ENCODE results near the gene ARHGEF3.

Gene ARHGEF3

DNA sequence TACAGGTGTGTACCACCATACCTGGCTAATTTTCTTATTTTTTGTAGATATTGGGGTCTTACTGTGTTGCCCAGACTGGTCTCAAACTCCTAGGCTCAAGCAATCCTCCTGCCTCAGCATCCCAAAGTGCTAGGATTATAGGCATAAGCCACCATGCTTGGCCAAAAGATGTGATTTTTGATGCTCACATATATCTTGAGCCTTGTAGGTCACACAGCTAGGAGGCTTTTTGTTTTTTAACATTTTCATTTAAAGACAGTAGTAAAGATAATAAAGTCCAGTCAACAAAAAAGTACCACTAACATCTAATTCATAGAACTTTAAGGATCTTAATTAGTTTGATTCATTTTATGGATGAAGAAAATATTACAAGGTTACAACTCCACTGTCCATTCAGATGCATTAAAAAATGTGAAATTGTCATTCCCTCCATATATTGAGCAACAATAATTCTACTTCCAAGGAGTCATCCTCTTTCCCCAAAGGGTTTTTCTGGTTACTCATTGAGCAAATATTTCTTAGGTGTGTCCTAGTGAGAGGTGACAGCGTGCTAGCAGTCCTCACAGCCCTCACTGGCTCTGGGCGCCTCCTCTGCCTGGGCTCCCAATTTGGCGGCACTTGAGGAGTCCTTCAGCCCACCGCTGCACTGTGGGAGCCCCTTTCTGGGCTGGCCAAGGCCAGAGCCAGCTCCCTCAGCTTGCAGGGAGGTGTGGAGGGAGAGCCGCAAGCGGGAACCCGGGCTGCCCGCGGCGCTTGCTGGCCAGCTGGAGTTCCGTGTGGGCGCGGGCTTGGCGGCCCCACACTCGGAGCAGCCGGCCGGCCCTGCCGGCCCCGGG is 110.4 kb downstream of the ARHGEF3 start:
- H2AFZ ChIP-seq (ENCODE audit: low read length), result no peak overlapping the region

DNA sequence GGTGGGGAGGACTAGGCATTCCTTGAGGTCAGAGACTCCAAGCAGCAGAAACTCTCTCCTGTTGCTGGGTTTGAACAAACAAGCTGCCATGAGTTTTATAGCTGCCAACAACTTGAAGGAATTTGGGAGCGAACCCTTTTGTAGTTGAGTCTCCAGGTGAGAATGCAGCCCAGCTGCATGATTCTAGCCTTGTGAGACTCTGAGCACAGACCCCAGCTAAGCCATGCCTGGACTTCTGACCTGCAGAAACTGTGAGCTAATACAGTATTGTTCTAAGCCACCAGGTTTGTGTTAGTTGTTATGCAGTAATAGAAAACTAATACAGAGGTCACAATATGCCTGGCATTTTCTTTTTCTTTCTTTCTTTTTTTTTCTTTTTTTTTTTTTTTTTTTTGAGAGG is 112.4 kb downstream of the ARHGEF3 start:
- Histone ChIP-seq H3K27me3 (ENCODE audit: insufficient read depth, low read length, poor library complexity, severe bottlenecking) (no peaks in the 10 kb centered on the region), H3K9me3 (ENCODE audit: insufficient read depth, low read depth, low read length) (no peaks in the 10 kb centered on the region), H3K79me2 (ENCODE audit: insufficient read depth, low read length) (no peaks in the 10 kb centered on the region), H3K9ac (ENCODE audit: low read depth, low read length, poor library complexity, severe bottlenecking) (no peak overlapping the region), H3K4me3 (ENCODE audit: low read length, poor library complexity, severe bottlenecking) (no peak overlapping the region), H4K20me1 (ENCODE audit: insufficient read depth, low read length, poor library complexity, severe bottlenecking) (no peaks in the 10 kb centered on the region), H3K36me3 (ENCODE audit: insufficient read depth, low read length) (no peaks in the 10 kb centered on the region), H3K9me2 (replicated peaks; ENCODE audit: low read depth, low read length) (no peaks in the 10 kb centered on the region), H3F3A (ENCODE audit: low read depth) (no peaks in the 10 kb centered on the region), H3K4me1 (ENCODE audit: insufficient read depth, low read length, poor library complexity, severe bottlenecking) (peaks cover 16% of the 10 kb centered on the region), H2AFZ (ENCODE audit: low read length) (no peak overlapping the region), H3K4me2 (ENCODE audit: low read depth, low read length, poor library complexity, severe bottlenecking) (no peak overlapping the region)
- TF ChIP-seq, protein P1, sequence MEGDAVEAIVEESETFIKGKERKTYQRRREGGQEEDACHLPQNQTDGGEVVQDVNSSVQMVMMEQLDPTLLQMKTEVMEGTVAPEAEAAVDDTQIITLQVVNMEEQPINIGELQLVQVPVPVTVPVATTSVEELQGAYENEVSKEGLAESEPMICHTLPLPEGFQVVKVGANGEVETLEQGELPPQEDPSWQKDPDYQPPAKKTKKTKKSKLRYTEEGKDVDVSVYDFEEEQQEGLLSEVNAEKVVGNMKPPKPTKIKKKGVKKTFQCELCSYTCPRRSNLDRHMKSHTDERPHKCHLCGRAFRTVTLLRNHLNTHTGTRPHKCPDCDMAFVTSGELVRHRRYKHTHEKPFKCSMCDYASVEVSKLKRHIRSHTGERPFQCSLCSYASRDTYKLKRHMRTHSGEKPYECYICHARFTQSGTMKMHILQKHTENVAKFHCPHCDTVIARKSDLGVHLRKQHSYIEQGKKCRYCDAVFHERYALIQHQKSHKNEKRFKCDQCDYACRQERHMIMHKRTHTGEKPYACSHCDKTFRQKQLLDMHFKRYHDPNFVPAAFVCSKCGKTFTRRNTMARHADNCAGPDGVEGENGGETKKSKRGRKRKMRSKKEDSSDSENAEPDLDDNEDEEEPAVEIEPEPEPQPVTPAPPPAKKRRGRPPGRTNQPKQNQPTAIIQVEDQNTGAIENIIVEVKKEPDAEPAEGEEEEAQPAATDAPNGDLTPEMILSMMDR (conservative IDR thresholded peaks at IDR 0.05; ENCODE audit: low read length), result no peak
- TF ChIP-seq EZH2phosphoT487 (IDR thresholded peaks at IDR 0.05; ENCODE audit: borderline replicate concordance), result no peak

More for the DNA sequence above, 110.4 kb downstream of the ARHGEF3 start:
- H3K9me3 ChIP-seq (ENCODE audit: insufficient read depth, low read depth, low read length), result no peaks in the 10 kb centered on the region
- no peak overlapping the region for H3K4me3 ChIP-seq (ENCODE audit: low read length, poor library complexity, severe bottlenecking)
- no peaks in the 10 kb centered on the region for H3K27me3 ChIP-seq (ENCODE audit: insufficient read depth, low read length, poor library complexity, severe bottlenecking)
- H3K9me2 ChIP-seq (replicated peaks; ENCODE audit: low read depth, low read length), result no peaks in the 10 kb centered on the region
- peaks cover 27% of the 10 kb centered on the region for H3K4me1 ChIP-seq (ENCODE audit: insufficient read depth, low read length, poor library complexity, severe bottlenecking)
- no peak overlapping the region for H3K4me2 ChIP-seq (ENCODE audit: low read depth, low read length, poor library complexity, severe bottlenecking)
- H4K20me1 ChIP-seq (ENCODE audit: insufficient read depth, low read length, poor library complexity, severe bottlenecking), result no peaks in the 10 kb centered on the region
- H3K36me3 ChIP-seq (ENCODE audit: insufficient read depth, low read length), result no peaks in the 10 kb centered on the region
- TF ChIP-seq, protein P1 (conservative IDR thresholded peaks at IDR 0.05; ENCODE audit: low read length), result no peak
- TF ChIP-seq EZH2phosphoT487 (IDR thresholded peaks at IDR 0.05; ENCODE audit: borderline replicate concordance), result no peak
- no peaks in the 10 kb centered on the region for H3K79me2 ChIP-seq (ENCODE audit: insufficient read depth, low read length)
- H3F3A ChIP-seq (ENCODE audit: low read depth), result 0 out of 2 replicates have a peak, but pooled peaks cover 3% of the 10 kb centered on the region
- no peak overlapping the region for H3K9ac ChIP-seq (ENCODE audit: low read depth, low read length, poor library complexity, severe bottlenecking)

DNA sequence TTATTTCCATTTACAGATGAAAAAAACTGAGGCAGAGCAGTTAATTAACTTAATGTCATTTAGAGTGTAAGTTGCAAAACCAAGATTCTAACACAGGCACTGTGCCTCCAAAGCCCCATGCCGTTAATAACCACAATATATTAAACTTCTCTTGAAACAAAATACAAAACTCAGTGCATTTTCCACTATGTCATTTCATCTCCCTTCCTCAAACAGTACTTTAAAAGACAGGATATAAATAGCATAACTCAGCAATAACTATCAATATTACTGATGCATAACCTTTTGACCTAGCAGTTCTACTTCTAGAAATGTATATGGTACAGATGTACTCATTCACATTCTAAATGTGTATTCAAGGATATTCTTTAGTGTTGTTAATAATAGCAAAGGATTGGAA is 113.6 kb downstream of the ARHGEF3 start:
- Histone ChIP-seq H3K79me2 (ENCODE audit: insufficient read depth, low read length) (peaks cover 6% of the 10 kb centered on the region; the same call in 1 of the 2 replicates), H3F3A (ENCODE audit: low read depth) (no peaks in the 10 kb centered on the region), H3K4me1 (ENCODE audit: insufficient read depth, low read length, poor library complexity, severe bottlenecking) (peaks cover 14% of the 10 kb centered on the region), H3K9me3 (ENCODE audit: insufficient read depth, low read depth, low read length) (no peaks in the 10 kb centered on the region), H4K20me1 (ENCODE audit: insufficient read depth, low read length, poor library complexity, severe bottlenecking) (no peaks in the 10 kb centered on the region), H3K36me3 (ENCODE audit: insufficient read depth, low read length) (no peaks in the 10 kb centered on the region), H3K4me3 (ENCODE audit: low read length, poor library complexity, severe bottlenecking) (no peak overlapping the region), H3K27me3 (ENCODE audit: insufficient read depth, low read length, poor library complexity, severe bottlenecking) (no peaks in the 10 kb centered on the region), H3K9ac (ENCODE audit: low read depth, low read length, poor library complexity, severe bottlenecking) (no peak overlapping the region), H3K4me2 (ENCODE audit: low read depth, low read length, poor library complexity, severe bottlenecking) (no peak overlapping the region), H3K9me2 (replicated peaks; ENCODE audit: low read depth, low read length) (no peaks in the 10 kb centered on the region), H2AFZ (ENCODE audit: low read length) (no peak overlapping the region)
- no peak for TF ChIP-seq EZH2phosphoT487 (IDR thresholded peaks at IDR 0.05; ENCODE audit: borderline replicate concordance)
- TF ChIP-seq, protein P1 (conservative IDR thresholded peaks at IDR 0.05; ENCODE audit: low read length), result no peak

Data from Loucy (cell line).